HG03135 (cell line): ENCODE results near the gene GLTP.

ENCODE experiments used
- ATAC-seq: cut with Tn5 transposase; IDR thresholded peaks from one replicate; pipeline ENCODE4 v1.9.1; 2021; ENCODE audit warnings: mild to moderate bottlenecking, moderate library complexity; ENCODE audit not compliant: unreplicated experiment

Gene GLTP

GRCh38 chr12:109844983-109845823 lies 35.1 kb downstream of the GLTP start:
- peak; percentile 82 for ATAC-seq

- no peak for ATAC-seq
Observed at GRCh38 chr12:109844091-109844490, 36.2 kb downstream of the GLTP start.

GRCh38 chr12:109842021-109842420 lies 38.3 kb downstream of the GLTP start:
- no peak for ATAC-seq

GRCh38 chr12:109841356-109841755 lies 39.0 kb downstream of the GLTP start:
- no peak for ATAC-seq

- ATAC-seq: no peak
Observed at GRCh38 chr12:109840305-109841074, 39.9 kb downstream of the GLTP start.

- ATAC-seq: no peak
Observed at GRCh38 chr12:109839444-109839843, 40.9 kb downstream of the GLTP start.

GRCh38 chr12:109836916-109837315 lies 43.4 kb downstream of the GLTP start:
- ATAC-seq: no peak

- ATAC-seq: no peak
Observed at GRCh38 chr12:109835827-109836226, 44.5 kb downstream of the GLTP start.

GRCh38 chr12:109833307-109834189 lies 46.8 kb downstream of the GLTP start, which contains the start of gene TRPV4:
Gene TRPV4 (minus strand): TSS chr12:109833398. CDS start chr12:109814796, 18,602 bp downstream.
- no peak for ATAC-seq

GRCh38 chr12:109832541-109833306 lies 47.6 kb downstream of the GLTP start:
- no peak for ATAC-seq

GRCh38 chr12:109831929-109832328 lies 48.4 kb downstream of the GLTP start:
- ATAC-seq: no peak

- ATAC-seq: no peak
Observed at GRCh38 chr12:109831365-109831764, 49.0 kb downstream of the GLTP start.

GRCh38 chr12:109830718-109831117 lies 49.6 kb downstream of the GLTP start:
- no peak for ATAC-seq

GRCh38 chr12:109830267-109830666 lies 50.1 kb downstream of the GLTP start:
- ATAC-seq: no peak

- no peak for ATAC-seq
Observed at GRCh38 chr12:109829667-109830066, 50.7 kb downstream of the GLTP start.

- ATAC-seq: no peak
Observed at GRCh38 chr12:109828754-109829511, 51.4 kb downstream of the GLTP start.

GRCh38 chr12:109827566-109828550 lies 52.5 kb downstream of the GLTP start:
- no peak for ATAC-seq

- ATAC-seq: no peak
Observed at GRCh38 chr12:109827080-109827479, 53.3 kb downstream of the GLTP start.
